B cell (primary cell): ENCODE results near the gene DHRS7. TPM values are rescaled to one million over a fixed set of nuclear protein-coding genes. Genes with fewer than 3 reads are reported as not detected.

Experiments used
- polyA plus RNA-seq: library from polyadenylated mRNA; depleted of rRNA; stranded (reverse); fragments of >200 nt; gene quantifications from 2 replicates; pipeline ENCODE4 v1.2.3, GENCODE V29; 2012
- total RNA-seq, 2 donors: library from RNA; stranded (reverse); fragments of 120-200 nt in 1 of 2; gene quantifications; 1 replicate in 1 of 2; 2 replicates in 1 of 2; pipeline versions ENCODE4 v1.2.3 to v1.2.4, GENCODE V29; 2013 to 2022

The DHRS7 gene
- total and polyA plus RNA-seq, 2 donors (not counting 1 experiment from before 2014, with no cell fraction given) = 25.0 to 47.5 TPM

Other genes starting within 250 kb of the DHRS7 start
- gene LRRC9, start 245.3 kb downstream of the DHRS7 start, total RNA-seq = not detected in 2 replicates
- not detected in 2 replicates for gene LRRC9, start 245.3 kb downstream of the DHRS7 start, polyA plus RNA-seq
- gene PCNX4, start 73.5 kb downstream of the DHRS7 start, total RNA-seq = 53.4 and 70.1 TPM in 2 replicates
- 13.7 and 17.8 TPM in 2 replicates for gene PCNX4, start 73.5 kb downstream of the DHRS7 start, polyA plus RNA-seq
- gene PPM1A, start 83.8 kb upstream of the DHRS7 start, total RNA-seq = 49.3 and 59.0 TPM in 2 replicates
- 15.5 and 40.9 TPM in 2 replicates for gene PPM1A, start 83.8 kb upstream of the DHRS7 start, polyA plus RNA-seq